Measurements from ENCODE around the gene MUC5B.
"Not testable (repeated sequence)": the region's sequence is repeated elsewhere in the genome, so short reads cannot be mapped to it uniquely, and the experiment has no call there.

The MUC5B gene

DNA sequence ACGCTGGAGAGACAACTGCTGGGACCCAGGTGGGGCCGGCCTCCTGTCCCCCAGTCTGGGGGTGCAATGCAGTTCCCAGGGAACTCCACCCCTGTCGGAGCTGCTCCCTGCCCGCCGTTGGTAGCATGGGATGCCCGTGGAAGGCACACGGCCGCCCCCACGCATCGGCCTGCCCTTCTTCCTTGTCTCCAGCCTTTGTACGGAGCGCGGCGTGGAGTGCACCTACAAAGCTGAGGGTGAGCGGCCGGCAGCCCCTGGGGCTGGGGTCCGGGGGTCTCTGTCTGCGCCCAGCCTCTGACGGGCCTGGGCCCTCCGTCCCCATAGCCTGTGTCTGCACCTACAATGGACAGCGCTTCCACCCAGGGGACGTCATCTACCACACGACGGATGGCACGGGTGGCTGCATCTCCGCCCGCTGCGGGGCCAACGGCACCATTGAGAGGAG lies 41.9 kb upstream of the MUC5B start:
- no peaks in the 10 kb centered on the region for H3K9me3 Mint-ChIP-seq (ENCODE audit: low read depth)
- H3K4me3 Mint-ChIP-seq, result no peak overlapping the region
- H3K27me3 Mint-ChIP-seq, result no peaks in the 10 kb centered on the region
- no peaks in the 10 kb centered on the region for H3K36me3 Mint-ChIP-seq
- no peak overlapping the region for H3K27ac Mint-ChIP-seq
- H3K4me1 Mint-ChIP-seq (ENCODE audit: low read depth), result peaks cover 3% of the 10 kb centered on the region

DNA sequence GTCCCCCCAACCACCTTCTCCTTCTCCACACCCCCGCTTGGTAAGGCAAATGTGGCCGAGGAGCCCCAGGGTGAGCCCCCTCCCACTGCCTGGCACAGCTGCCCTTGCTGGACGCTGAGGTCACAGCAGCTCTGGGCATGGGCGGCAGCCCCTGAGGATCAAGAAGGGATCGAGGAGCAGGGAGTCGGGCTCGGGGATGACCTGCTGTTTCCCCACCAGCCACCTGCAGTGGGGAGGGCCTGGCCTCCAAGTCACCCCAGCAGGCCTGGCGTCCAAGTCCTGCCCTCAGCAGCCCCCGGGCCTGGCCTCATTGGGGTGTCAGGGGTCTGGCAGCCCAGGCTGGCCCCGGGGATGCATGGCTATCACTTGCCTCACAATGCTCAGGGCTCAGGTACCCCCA lies 41.4 kb upstream of the MUC5B start:
- H3K27me3 Mint-ChIP-seq, result no peaks in the 10 kb centered on the region
- no peak overlapping the region for H3K27ac Mint-ChIP-seq
- no peaks in the 10 kb centered on the region for H3K9me3 Mint-ChIP-seq (ENCODE audit: low read depth)
- peaks cover 3% of the 10 kb centered on the region for H3K4me1 Mint-ChIP-seq (ENCODE audit: low read depth)
- no peaks in the 10 kb centered on the region for H3K36me3 Mint-ChIP-seq
- no peak overlapping the region for H3K4me3 Mint-ChIP-seq

DNA sequence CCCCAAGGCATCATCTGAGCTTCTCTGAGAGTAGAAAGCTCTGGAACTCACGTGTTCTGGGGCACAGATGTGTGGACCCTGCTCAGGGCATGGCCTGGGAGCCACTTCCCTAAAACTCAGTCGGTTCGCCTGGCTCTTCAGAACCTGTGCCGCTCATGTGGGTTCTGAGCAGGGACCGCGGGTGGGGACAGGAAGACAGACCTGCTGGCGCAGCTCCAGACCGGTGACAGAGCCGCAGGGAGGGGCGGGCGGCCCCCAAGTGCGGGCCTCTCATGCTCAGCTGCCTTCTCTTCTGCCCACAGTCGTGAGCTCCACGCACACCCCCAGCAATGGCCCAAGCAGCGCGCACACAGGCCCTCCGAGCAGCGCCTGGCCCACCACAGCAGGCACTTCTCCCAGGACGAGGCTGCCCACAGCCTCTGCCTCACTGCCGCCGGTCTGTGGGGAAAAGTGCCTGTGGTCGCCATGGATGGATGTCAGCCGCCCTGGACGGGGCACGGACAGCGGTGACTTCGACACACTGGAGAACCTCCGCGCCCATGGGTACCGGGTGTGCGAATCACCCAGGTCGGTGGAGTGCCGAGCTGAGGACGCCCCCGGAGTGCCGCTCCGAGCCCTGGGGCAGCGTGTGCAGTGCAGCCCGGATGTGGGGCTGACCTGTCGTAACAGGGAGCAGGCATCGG lies 40.9 kb upstream of the MUC5B start:
- H3K4me1 Mint-ChIP-seq (ENCODE audit: low read depth), result peaks cover 3% of the 10 kb centered on the region
- H3K4me3 Mint-ChIP-seq, result peak overlapping the region; percentile 32
- H3K36me3 Mint-ChIP-seq, result no peaks in the 10 kb centered on the region
- H3K27ac Mint-ChIP-seq, result no peak overlapping the region
- H3K9me3 Mint-ChIP-seq (ENCODE audit: low read depth), result no peaks in the 10 kb centered on the region
- H3K27me3 Mint-ChIP-seq, result no peaks in the 10 kb centered on the region

DNA sequence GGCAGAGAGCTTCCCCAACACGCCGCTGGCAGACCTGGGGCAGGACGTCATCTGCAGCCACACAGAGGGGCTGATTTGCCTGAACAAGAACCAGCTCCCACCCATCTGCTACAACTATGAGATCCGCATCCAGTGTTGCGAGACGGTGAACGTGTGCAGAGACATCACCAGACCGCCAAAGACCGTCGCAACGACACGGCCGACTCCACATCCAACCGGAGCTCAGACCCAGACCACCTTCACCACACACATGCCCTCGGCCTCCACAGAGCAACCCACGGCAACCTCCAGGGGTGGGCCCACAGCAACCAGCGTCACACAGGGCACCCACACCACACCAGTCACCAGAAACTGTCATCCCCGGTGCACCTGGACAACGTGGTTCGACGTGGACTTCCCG lies 38.7 kb upstream of the MUC5B start:
- not testable (repeated sequence) for H3K27ac Mint-ChIP-seq, H3K27me3 Mint-ChIP-seq

DNA sequence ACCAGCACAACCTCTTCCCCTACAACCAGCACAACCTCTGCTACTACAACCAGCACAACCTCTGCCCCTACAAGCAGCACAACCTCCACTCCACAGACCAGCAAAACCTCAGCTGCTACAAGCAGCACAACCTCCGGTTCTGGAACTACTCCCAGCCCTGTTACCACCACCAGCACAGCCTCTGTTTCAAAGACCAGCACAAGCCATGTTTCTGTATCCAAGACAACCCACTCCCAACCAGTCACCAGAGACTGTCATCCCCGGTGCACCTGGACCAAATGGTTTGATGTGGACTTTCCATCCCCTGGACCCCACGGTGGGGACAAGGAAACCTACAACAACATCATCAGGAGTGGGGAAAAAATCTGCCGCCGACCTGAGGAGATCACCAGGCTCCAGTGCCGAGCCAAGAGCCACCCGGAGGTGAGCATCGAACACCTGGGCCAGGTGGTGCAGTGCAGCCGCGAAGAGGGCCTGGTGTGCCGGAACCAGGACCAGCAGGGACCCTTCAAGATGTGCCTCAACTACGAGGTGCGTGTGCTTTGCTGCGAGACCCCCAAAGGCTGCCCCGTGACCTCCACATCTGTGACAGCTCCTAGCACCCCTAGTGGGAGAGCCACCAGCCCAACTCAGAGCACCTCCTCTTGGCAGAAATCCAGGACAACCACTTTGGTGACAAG lies 34.3 kb upstream of the MUC5B start:
- not testable (repeated sequence) for H3K4me3 Mint-ChIP-seq; H3K9me3 Mint-ChIP-seq (ENCODE audit: low read depth); H3K4me1 Mint-ChIP-seq (ENCODE audit: low read depth); H3K27ac Mint-ChIP-seq; H3K27me3 Mint-ChIP-seq; H3K36me3 Mint-ChIP-seq

More for the DNA sequence above, 38.7 kb upstream of the MUC5B start:
- not testable (repeated sequence) for H3K36me3 Mint-ChIP-seq; H3K9me3 Mint-ChIP-seq (ENCODE audit: low read depth); H3K4me3 Mint-ChIP-seq; H3K4me1 Mint-ChIP-seq (ENCODE audit: low read depth)

DNA sequence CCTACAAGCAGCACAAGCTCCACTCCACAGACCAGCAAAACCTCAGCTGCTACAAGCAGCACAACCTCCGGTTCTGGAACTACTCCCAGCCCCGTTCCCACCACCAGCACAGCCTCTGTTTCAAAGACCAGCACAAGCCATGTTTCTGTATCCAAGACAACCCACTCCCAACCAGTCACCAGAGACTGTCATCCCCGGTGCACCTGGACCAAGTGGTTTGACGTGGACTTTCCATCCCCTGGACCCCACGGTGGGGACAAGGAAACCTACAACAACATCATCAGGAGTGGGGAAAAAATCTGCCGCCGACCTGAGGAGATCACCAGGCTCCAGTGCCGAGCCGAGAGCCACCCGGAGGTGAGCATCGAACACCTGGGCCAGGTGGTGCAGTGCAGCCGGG lies 33.0 kb upstream of the MUC5B start:
- H3K27ac Mint-ChIP-seq, result not testable (repeated sequence)

DNA sequence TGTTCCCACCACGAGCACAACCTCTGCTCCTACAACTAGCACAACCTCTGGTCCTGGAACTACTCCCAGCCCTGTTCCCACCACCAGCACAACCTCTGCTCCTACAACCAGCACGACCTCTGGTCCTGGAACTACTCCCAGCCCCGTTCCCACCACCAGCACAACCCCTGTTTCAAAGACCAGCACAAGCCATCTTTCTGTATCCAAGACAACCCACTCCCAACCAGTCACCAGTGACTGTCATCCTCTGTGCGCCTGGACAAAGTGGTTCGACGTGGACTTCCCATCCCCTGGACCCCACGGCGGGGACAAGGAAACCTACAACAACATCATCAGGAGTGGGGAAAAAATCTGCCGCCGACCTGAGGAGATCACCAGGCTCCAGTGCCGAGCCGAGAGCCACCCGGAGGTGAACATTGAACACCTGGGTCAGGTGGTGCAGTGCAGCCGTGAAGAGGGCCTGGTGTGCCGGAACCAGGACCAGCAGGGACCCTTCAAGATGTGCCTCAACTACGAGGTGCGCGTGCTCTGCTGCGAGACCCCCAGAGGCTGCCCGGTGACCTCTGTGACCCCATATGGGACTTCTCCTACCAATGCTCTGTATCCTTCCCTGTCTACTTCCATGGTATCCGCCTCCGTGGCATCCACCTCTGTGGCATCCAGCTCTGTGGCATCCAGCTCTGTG lies 30.9 kb upstream of the MUC5B start:
- H3K4me3 Mint-ChIP-seq; H3K9me3 Mint-ChIP-seq (ENCODE audit: low read depth); H3K27me3 Mint-ChIP-seq; H3K36me3 Mint-ChIP-seq; H3K27ac Mint-ChIP-seq; H3K4me1 Mint-ChIP-seq (ENCODE audit: low read depth): not testable (repeated sequence)

More for the DNA sequence above, 33.0 kb upstream of the MUC5B start:
- H3K4me1 Mint-ChIP-seq (ENCODE audit: low read depth); H3K36me3 Mint-ChIP-seq; H3K9me3 Mint-ChIP-seq (ENCODE audit: low read depth); H3K4me3 Mint-ChIP-seq; H3K27me3 Mint-ChIP-seq: not testable (repeated sequence)

DNA sequence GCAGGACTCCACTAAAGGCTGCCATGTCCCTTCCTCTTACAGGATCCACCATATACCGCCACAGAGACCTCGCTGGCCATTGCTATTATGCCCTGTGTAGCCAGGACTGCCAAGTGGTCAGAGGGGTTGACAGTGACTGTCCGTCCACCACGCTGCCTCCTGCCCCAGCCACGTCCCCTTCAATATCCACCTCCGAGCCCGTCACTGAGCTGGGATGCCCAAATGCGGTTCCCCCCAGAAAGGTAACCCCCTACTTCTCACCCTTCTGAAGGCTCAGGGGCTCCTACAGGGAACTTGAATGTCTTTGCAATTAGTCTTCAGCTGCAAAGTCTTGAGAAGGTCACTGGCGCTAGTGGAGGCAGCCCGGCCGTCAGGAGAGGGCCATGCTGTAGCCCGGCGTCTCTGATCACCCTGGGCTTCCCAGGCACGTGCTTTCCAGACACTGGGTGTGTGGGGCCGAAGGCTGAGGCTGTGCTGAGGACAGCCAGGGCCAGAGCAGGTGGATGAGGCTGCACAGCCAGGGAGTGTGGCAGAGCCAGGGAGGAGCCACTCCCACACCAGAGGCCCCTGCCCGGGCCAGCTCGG lies 30.0 kb upstream of the MUC5B start:
- Mint-ChIP-seq H3K9me3 (ENCODE audit: low read depth) (no peaks in the 10 kb centered on the region), H3K4me1 (ENCODE audit: low read depth) (no peaks in the 10 kb centered on the region), H3K27ac (no peak overlapping the region), H3K4me3 (no peak overlapping the region), H3K36me3 (no peaks in the 10 kb centered on the region), H3K27me3 (no peaks in the 10 kb centered on the region)

DNA sequence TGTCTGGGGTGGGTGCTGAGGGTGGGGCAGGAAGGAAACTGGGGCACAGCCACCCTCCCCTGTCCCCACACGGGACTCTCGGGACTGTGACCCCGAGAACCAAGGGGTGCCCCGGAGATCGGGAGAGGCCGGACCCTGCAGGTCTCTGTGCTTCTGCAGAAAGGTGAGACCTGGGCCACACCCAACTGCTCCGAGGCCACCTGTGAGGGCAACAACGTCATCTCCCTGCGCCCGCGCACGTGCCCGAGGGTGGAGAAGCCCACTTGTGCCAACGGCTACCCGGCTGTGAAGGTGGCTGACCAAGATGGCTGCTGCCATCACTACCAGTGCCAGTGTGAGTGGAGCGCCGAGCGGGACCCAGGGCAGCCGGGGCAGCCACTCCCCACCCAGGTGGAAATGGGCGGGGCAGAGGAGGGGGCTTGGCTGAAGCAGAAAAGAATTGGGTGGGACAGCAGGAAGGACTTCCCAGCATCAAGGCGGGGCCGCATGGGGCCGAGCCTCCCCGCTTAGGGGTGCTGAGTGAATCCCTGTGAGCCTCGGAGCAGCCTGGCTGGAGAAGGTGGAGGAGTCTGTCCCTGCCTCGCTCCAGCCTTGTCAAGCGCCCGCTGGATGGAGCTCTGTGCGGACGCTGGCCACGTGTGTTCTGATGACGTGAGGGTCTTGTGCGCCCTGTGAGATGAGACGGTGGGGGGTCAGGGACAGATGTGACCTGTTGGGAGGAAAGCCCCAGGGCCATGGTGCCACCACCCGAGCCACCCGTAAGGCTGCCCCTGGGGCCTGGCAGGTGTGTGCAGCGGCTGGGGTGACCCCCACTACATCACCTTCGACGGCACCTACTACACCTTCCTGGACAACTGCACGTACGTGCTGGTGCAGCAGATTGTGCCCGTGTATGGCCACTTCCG lies 29.3 kb upstream of the MUC5B start:
- Mint-ChIP-seq H3K4me1 (ENCODE audit: low read depth) (no peaks in the 10 kb centered on the region), H3K4me3 (no peak overlapping the region), H3K27me3 (no peaks in the 10 kb centered on the region), H3K27ac (no peak overlapping the region), H3K9me3 (ENCODE audit: low read depth) (no peaks in the 10 kb centered on the region), H3K36me3 (no peaks in the 10 kb centered on the region)

DNA sequence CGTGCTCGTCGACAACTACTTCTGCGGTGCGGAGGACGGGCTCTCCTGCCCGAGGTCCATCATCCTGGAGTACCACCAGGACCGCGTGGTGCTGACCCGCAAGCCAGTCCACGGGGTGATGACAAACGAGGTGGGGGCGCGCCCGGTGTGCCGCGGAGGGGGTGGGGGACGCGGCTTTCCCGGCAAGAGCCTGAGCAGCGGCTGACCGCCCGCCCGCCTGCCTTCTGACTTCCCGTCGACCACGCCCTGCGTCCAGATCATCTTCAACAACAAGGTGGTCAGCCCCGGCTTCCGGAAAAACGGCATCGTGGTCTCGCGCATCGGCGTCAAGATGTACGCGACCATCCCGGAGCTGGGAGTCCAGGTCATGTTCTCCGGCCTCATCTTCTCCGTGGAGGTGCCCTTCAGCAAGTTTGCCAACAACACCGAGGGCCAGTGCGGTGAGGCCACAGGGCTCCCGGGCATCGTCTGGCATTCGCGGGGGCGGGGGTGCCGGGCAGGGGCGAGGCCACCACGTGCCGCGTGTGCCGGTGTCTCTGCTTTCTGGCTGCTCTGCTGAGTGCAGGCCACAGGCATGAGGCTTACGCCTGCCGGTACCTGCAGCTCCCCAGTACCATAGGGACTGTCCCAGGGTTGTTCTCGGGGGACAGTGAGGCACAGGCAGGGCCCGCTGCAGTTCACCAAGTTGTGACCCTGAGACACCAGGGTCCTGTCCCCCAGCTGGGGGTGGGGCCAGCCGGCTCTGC lies 28.5 kb upstream of the MUC5B start:
- Mint-ChIP-seq H3K27ac (no peak overlapping the region), H3K4me3 (no peak overlapping the region), H3K36me3 (no peaks in the 10 kb centered on the region), H3K4me1 (ENCODE audit: low read depth) (no peaks in the 10 kb centered on the region), H3K9me3 (ENCODE audit: low read depth) (no peaks in the 10 kb centered on the region), H3K27me3 (no peaks in the 10 kb centered on the region)

DNA sequence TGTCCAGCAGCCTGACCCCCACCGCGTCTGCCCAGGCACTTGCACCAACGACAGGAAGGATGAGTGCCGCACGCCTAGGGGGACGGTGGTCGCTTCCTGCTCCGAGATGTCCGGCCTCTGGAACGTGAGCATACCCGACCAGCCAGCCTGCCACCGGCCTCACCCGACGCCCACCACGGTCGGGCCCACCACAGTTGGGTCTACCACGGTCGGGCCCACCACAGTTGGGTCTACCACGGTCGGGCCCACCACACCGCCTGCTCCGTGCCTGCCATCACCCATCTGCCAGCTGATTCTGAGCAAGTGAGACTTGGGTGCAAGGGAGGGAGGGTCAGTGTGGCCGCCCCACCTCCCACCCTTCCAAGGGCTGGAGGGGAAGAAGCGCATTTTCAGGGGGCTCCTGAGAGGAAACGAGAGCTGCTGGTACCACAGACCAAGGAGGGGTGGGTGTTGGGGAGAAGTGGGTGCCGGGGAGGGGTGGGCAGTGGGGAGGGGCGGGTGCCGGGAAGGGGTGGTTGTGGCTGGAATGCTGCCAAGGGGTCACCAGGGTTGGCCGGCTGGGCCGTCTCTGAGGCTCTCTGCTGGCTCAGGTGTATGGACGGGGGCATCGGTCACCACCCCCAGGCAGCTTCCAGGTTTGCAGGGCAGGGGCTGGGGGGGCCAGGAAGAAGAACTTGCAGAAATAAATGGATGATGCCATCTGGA lies 27.7 kb upstream of the MUC5B start:
- Mint-ChIP-seq H3K4me3 (no peak overlapping the region), H3K36me3 (no peaks in the 10 kb centered on the region), H3K27ac (no peak overlapping the region), H3K4me1 (ENCODE audit: low read depth) (no peaks in the 10 kb centered on the region), H3K9me3 (ENCODE audit: low read depth) (no peaks in the 10 kb centered on the region), H3K27me3 (no peaks in the 10 kb centered on the region)

DNA sequence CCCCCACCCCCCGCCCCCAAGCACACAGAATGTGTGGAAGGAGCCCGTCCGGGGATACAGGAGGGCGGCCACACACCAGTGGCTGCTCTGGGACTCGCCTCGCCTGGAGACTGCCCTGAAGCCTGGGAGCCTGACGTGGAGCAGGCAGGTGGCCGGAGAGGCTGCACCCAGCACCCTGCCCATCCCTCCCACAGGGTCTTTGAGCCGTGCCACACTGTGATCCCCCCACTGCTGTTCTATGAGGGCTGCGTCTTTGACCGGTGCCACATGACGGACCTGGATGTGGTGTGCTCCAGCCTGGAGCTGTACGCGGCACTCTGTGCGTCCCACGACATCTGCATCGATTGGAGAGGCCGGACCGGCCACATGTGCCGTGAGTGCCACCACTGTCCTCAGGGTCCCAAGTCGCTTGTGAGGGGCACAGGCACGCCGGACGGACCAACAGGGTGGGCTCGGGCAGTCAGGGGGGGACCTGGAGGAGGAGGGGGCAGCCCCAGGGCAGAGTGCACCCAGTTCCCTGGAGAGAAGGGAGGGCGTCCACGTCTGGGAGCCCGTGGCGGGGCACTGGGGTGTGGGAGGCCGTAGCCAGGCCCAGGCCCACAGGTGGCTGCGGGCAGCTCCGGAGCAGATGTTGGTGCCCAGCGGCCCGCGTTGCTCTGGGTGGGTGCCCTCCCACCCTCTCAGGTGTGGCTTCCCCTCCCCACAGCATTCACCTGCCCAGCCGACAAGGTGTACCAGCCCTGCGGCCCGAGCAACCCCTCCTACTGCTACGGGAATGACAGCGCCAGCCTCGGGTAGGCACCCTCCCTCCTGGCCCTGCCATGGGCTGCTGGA lies 27.0 kb upstream of the MUC5B start:
- Mint-ChIP-seq H3K27me3 (no peaks in the 10 kb centered on the region), H3K36me3 (no peaks in the 10 kb centered on the region), H3K9me3 (ENCODE audit: low read depth) (no peaks in the 10 kb centered on the region), H3K4me3 (no peak overlapping the region), H3K4me1 (ENCODE audit: low read depth) (no peaks in the 10 kb centered on the region), H3K27ac (no peak overlapping the region)

All from activated naive CD8-positive, alpha-beta T cell (primary cell).